ENCODE data around the gene YAP1. TPM values are rescaled to one million over a fixed set of nuclear protein-coding genes. Genes with fewer than 3 reads are reported as not detected.

Gene YAP1
- total RNA-seq, result 11.0 TPM

DNA sequence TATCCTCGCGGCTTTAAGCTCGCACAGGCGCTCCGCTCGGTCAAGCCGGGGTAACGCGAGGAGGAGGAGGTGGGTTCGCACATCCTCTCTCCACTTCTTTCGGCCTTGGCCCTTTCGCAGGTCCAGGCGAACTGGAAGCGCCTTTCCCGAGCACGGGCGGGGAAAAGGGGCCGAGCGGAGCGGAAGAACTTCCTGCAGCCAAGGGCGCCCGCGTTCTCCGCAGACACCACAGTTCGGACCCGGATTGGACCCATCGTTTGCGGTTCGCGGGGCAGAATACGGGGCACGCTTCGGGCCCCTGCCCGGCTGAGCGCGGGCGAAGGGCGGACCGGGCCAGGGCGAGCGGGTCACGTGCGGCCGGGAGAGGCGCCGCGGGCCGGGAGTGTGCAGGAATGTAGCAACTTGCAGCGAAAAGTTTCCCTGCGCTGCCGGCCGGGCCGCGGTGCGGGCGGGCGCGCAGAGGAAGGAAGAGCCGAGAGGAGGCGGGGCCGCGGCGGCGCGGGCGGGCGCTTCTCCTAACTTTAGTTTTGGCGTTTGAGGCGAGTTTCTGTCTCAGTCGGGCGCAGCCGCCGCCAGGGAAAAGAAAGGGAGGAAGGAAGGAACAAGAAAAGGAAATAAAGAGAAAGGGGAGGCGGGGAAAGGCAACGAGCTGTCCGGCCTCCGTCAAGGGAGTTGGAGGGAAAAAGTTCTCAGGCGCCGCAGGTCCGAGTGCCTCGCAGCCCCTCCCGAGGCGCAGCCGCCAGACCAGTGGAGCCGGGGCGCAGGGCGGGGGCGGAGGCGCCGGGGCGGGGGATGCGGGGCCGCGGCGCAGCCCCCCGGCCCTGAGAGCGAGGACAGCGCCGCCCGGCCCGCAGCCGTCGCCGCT is at the start of gene YAP1:
YAP1 (plus strand) TSS at position 552 of the 865 bp plus-strand sequence. CDS start 402 bp downstream, outside the sequence.
- DNase-seq (ENCODE audit: low spot score in 2 of 2) (peak; percentile 68 to 72), FAIRE-seq (no peak)

DNA sequence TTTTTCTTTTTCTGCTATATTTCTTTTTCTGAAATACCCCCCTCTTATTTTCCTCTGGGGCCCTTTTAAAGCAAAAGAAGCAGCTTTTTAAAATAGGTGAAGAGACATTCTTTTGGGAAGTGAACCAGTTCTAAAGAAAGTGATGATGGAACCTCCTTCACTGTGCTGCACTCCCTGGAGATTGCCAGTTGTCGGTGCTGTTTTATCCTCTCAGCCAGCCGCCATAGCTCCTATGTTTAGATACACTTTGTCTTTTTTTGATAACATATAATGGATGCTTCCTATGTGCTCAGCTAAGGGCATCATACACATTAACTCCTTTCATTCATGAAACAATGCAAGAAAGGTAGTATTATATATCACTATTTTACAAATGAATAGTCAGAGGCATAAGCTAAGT is 49.0 kb upstream of the YAP1 start:
- DNase-seq (ENCODE audit: low spot score in 2 of 2) (no peak), FAIRE-seq (no peak)

DNA sequence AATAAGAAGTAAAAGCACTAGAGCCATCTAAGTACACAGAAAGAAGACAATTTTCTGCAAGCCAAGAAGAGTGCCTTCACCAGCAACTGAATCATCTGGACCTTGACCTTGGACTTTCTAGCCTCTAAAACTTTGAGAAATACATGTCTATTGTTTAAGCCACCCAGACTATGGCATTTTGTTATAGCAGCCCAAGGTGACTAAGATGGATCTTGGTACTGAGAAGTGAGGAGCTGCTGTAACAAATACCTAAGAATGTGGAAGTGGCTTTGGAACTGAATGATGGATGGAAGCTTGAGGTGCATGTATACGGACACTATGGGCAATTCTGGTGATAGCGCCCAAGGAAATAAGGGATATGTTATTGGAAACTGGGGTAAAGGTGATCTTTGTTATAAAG is 48.1 kb upstream of the YAP1 start:
- DNase-seq (ENCODE audit: low spot score in 2 of 2) (no peak), FAIRE-seq (no peak)

DNA sequence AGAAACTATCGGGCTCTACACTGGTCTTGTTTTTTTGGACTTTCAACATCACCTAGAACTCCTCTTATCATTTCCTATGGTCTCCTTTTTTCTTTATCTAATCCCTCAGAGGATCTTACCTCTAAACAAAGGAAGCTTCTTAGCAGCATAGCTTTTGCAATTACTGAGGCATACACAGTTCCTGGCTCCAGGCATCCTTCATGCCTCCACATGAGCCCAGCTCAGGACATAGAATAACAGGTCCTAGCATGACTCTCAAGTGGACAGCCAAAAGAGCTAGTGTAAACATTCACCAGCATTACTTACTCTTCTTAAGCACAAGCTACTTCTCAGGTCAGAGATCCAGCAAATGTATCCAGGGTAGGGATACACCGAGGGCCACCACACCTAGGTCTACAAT is 45.9 kb upstream of the YAP1 start:
- DNase-seq (ENCODE audit: low spot score in 2 of 2) (no peak), FAIRE-seq (no peak)

DNA sequence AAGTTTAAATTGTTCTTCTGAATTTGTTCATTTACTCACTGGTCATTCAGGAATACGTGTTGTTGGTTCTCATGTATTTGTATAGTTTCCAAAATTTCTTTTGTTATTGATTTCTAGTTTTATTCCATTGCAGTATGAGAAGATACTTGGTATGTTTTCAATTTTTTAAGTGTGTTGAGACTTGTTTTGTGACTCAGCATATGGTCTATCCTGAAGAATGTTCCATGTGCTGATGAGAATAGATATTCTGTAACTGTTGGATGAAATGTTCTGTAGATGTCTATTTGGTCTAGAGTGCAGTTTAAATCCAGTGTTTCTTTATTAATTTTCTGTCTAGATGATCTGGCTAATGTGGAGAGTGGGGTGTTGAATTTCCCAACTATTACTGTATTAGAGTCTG is 39.5 kb upstream of the YAP1 start:
- peak; percentile 10 for FAIRE-seq
- no peak for DNase-seq (ENCODE audit: low spot score in 2 of 2)

DNA sequence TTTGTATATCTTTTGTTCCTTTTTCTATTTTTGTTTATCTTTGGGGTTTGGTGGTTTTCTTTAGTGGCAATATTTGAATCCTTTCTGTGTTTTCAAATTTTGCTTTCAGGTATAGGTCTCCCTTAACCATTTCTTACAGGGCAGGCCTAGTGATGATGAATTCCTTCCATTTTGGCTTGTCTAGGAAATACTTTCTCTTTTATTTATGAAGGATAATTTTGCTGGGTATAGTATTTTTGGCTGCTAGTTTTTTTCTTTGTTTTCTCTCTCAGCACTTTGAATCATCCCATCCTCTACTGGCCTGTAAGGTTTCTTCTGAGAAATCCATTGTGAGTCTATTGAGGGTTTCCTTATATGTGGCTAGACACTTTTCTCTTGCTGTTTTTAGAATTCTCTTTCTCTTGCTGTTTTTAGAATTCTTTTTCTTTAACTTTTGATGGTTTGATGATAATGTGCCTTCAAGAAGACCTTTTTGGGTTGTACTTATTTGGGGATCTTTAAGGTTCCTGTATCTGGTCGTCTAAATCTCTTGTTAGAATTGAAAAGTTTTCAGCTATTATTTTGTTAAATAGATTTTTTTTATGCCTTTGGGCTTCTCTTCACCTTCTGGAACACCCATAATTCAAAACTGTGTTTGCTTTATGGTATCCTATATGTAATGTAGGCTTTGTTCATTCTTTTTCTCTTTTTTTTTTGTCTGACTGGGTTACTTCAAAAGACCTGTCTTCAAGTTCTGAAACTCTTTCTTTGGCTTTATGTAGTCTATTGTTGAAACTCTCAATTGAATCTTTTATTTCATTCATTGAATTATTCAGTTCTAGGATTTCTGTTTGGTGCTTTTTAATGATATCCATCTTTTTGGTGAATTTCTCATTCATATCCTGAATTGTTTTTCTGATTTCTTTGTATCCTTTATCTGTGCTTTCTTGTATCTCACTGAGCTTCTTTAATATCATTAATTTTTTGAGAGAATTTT is 38.5 kb upstream of the YAP1 start:
- FAIRE-seq (no peak), DNase-seq (ENCODE audit: low spot score in 2 of 2) (no peak)

DNA sequence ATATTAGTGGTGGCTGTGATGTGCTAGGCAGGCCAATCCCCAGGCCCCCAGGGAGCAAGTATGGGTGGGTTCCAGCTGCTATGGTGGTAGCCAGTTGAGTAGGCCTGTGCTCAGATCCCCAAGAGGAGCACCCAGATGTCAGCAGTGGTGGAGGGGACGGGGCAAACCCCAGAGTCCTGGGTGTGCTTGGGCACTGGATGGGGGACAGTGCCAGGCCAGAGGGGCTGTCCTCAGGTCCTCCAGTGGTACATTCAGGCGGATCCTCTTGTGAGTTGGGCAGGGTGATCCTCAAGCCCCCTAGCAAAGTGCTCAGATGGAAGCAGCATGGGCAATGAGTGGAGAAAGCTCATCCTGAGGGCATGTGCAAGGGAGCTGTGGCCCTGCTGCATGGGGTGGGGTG is 37.0 kb upstream of the YAP1 start:
- FAIRE-seq, result no peak
- no peak for DNase-seq (ENCODE audit: low spot score in 2 of 2)

DNA sequence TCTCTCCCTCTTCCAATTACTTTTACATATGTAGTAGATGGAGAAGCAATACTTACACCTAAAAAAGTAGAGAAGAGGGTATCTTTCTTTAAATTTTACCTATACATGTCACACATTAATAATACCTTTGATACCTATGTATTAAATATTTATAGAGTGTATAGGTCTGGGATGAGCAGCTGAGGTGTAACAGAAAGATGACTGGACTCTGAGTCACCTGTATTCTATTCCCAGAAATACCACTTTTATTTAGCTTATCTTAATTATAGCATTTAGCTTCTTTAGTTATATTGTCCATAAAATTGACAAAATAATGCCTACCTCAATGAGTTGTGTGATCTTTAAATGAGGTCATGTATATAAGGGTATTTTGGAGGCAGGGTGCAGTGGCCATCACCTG is 30.6 kb upstream of the YAP1 start:
- FAIRE-seq, result no peak
- no peak for DNase-seq (ENCODE audit: low spot score in 2 of 2)

DNA sequence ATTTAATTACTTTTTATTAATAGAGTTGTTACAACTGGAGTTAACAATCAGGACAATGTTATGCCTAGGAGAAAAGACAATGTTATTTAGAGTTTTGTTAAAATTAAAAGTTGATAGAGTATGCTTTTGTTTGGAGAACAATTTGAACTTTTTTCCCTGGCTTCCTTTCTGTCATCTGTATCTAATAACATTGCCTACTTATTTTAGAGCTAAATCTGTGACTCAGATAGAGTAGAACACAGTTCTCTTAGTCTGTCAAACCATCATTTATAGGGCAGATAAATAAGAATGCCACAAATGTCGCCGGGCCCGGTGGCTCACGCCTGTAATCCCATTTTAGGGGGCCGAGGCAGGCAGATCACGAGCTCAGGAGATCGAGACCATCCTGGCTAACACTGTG is 28.9 kb upstream of the YAP1 start:
- no peak for DNase-seq (ENCODE audit: low spot score in 2 of 2)
- FAIRE-seq, result no peak

DNA sequence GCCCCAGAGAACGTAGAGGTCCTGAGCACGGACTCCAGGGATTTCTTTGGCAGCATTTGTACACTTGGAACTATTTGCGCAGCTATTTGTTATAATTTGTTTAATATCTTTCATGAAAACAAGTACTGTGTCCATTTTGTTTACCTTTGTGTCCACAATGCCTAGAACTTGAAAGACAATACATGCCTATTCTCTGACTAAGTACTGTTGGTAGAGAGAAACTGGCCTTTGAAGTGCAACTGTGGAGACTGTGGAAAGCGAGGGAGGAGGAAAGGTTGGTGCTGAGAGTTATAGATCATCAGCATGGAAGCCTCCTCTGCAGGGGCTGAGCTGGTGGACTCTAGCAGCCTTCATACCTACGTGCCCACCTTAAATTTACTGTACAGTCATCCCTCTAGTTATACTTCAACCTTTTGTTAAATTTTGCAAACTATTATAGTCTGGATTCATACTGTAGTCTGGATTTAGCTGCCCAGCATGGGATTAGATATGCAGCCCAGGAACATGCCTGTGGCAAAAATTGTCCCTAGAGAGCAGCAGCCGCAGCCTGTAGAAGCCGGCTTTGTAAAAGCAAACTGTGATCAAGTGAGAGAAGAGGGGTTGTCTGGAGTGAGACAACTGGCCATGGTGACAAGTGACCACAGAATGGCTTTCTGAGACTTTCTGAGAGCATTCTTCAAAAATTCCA is 24.2 kb upstream of the YAP1 start:
- DNase-seq (ENCODE audit: low spot score in 2 of 2) (no peak), FAIRE-seq (no peak)

DNA sequence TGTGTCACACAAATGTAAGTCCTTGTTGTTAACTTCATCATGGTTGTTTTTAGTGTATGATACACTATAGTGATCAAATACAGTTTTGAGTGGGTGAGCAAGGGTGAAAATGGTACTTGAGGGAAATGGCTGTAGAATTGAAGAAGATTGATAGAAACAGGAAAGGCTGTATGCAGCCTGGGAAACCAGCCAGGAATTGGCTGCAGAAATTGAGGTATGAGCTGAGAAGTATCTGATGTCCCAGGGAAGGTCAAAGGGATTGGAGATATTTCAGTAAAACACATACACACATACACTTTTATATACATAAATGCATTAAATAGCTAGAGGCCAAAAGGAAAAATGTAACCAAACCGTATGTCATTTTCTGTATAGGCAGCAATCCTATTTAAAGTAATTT is 13.1 kb upstream of the YAP1 start:
- FAIRE-seq (no peak), DNase-seq (ENCODE audit: low spot score in 2 of 2) (no peak)

DNA sequence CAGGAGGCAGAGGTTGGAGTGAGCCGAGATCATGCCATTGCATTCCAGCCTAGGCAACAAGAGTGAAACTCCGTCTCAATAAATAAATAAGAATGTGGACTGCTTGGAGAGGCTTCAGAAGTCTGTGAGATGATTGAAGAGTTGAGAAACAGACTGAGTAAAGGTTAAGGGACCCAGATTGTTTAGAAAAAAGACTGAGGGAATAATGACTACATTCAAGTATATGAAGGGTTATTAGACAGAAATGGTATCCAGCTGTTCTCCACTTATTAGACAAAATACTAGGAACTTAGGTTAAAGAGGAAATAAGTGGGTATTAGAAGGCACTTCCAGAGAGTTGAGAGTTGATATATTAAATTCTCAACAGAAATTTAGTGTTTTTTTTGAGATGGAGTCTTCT is 10.5 kb upstream of the YAP1 start:
- DNase-seq (ENCODE audit: low spot score in 2 of 2), result no peak
- FAIRE-seq, result no peak

DNA sequence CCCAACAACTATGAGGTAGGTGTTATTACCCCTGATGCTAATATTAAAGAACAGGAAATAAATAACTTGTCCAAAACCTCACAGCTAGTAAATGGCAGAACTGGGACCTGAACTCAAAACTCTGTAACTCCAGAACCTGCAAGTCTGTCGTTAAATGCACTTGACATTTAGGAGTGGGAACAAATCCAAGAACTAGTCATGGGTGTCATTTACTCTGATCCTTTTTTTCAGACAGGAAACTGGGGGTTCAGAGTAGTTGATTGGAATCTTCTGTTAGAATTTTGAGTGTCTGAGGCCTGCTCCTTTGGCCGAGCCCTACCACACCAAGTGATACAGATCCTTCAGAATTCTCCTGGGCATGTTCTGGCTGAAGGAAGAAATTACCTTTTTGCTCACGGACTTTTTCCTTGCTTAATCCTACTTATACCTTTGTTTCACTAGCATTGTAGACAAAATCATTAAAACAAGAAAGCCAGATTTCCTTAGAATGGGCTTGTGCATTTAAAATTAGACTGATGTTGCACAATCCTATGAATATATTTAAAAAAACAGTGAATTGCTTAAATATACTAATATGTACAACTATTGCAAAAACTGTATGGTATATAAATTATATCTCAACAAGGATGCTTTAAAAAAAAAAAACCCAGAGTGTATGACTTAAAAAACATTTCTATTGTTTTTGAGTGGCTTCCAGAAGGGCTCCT is 1.4 kb upstream of the YAP1 start:
- DNase-seq (ENCODE audit: low spot score in 2 of 2) (no peak), FAIRE-seq (no peak)

DNA sequence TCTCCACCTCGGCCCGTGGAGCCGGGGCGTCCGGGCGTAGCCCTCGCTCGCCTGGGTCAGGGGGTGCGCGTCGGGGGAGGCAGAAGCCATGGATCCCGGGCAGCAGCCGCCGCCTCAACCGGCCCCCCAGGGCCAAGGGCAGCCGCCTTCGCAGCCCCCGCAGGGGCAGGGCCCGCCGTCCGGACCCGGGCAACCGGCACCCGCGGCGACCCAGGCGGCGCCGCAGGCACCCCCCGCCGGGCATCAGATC is 439 bp downstream of the YAP1 start:
- DNase-seq (ENCODE audit: low spot score in 2 of 2), result no peak
- no peak for FAIRE-seq

DNA sequence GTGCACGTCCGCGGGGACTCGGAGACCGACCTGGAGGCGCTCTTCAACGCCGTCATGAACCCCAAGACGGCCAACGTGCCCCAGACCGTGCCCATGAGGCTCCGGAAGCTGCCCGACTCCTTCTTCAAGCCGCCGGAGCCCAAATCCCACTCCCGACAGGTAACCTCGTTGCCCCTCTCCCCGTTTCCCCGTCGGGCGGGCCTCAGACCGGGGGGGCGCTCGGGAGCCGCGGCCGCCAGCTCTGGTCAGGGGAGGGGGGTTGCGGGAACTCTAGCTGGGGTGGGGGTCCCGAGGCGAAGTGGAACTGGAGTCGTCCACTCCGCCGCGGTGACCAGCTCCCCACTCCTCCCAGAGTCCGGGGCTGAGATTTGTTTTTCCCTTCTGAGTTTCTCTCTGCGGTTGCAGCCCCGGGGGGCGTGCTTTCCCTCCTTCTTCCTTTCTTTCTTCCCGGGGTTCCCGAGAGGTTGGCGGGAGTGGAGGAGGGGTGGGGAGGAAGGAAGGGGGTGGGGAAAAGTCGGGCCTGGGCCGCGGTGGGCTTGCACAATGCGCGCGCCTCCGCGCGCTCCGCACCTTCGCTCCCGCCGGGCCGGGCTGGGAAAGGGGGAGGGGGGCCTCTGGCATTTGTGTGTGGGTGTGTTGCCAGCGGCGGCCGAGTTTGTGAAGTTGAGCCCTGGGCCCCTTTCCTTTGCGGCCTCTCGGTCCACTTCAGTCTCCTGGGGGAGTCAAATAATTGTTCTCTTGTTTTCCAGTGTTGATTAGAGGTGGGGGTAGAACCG is 952 bp downstream of the YAP1 start:
- FAIRE-seq (no peak), DNase-seq (ENCODE audit: low spot score in 2 of 2) (peak; percentile 27 to 48)

DNA sequence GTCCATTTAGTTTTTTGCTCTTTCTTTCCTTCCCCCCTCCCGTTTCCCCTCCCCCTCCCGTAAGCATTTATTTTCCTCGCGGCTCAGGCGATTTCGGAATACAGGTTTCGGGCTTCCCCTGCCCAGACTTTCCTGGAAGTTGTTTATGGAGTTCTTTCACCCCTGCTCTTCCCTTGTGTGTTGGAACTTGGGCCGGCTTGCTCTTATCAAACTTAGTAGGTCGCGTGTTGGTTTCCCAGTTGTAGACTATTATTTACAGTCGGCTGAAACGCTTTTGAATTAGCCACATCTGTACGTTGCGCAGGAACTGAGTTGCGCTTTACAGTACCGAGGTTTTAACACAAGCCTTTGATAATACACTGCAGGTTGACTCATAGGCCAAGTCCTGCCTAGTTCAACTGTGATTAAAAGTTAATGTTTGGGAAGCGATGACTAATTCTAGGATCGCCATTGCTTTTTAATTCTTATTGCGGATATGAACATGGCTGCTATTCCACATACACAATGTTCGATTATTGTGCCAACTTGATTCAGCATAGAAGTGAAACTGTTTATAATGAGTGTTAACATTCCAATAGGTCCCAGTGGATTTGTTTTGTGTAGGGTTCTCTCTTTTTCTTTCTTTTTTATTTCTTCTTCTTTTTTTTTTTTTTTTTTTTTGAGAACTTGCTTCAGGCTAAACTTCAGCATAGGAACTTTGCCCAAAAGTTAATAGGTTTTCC is 1.7 kb downstream of the YAP1 start:
- FAIRE-seq, result no peak
- peak; percentile 29 for DNase-seq (ENCODE audit: low spot score in 2 of 2)

DNA sequence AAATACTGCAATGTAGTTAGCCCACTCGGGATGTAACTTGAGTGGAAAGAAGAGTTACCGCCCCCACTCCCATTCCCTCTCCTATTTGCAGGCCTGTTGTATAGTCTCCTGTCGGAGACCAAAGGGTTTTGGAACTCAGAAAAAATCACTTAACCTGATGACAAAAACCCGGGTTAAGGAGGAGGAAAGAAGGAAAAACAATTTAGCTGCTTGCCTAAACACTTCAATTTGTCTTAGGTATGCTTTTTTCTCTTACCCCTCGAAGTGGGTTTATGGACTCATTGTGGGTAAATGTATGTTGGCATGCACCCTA is 2.2 kb downstream of the YAP1 start:
- FAIRE-seq (no peak), DNase-seq (ENCODE audit: low spot score in 2 of 2) (no peak)

DNA sequence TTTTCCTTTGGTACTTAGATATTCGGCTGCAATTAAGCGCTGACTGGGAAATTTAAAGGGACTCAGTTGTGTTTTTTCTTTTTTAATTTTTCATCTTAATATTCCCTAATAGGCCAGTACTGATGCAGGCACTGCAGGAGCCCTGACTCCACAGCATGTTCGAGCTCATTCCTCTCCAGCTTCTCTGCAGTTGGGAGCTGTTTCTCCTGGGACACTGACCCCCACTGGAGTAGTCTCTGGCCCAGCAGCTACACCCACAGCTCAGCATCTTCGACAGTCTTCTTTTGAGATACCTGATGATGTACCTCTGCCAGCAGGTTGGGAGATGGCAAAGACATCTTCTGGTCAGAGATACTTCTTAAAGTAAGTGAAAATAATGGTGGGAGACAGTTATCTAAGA is 3.8 kb downstream of the YAP1 start:
- no peak for DNase-seq (ENCODE audit: low spot score in 2 of 2)
- no peak for FAIRE-seq

DNA sequence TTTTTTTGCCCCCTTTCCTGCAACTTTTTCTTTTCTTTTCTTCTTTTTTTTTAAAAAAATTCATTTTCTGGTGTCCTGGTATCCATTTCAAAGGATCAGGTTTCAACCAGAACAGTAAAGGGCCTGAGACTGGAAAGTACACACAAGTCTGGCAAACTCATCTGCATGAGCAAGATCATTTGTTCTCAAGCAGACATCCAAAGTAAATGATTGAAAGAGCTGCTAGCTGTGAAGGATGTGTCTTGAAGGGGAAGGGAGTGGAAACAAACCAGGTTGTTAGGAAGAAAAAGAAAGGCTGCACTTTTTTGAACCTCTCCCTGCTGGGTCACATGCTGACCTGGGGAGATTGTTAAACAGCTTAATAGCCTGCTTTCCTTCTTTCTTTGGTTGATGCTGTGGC is 5.3 kb downstream of the YAP1 start:
- DNase-seq (ENCODE audit: low spot score in 2 of 2), result no peak
- FAIRE-seq, result no peak

All from frontal cortex (tissue), 4 donors.